Measurements from ENCODE around the gene RAPGEF4.

Gene RAPGEF4

DNA sequence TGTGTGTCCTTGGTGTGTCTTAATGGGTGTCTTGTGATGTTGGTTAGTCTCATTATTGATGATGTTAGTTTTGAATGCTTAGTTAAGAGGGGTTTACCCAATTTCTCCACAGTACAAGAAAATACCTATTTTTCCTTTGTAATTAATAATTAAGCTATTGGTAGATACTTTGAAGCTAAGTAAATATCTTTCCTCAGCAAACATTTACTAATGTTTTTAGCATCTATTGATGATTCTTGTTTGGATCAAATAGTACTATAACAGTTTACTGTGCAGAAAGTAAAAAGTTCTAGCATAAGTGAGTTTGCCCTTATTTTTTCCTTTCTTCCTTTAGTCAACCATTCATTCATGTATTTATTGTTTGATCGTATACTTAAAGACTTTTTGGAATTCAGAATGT, 359.1 kb downstream of the RAPGEF4 start:
- no peak for DNase-seq (ENCODE audit: low spot score)

DNA sequence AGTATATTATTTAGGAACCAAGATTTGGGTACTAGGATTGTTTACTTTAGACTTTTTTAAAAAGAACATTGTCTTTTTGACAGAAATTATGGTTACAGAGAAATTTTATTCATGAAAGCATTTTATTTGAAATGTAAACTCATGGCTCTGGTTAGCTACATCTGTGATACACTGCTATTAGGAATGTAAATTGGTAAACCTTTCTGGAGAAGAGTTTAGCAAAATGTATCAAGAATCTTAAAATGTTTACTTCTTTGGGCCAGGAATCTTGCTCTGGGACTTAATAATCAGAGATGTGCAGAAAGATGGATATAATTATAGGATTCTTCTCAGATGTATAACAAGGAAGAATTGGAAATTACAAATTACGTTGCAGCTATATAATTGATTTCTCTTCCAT, 359.7 kb downstream of the RAPGEF4 start:
- no peak for DNase-seq (ENCODE audit: low spot score)

DNA sequence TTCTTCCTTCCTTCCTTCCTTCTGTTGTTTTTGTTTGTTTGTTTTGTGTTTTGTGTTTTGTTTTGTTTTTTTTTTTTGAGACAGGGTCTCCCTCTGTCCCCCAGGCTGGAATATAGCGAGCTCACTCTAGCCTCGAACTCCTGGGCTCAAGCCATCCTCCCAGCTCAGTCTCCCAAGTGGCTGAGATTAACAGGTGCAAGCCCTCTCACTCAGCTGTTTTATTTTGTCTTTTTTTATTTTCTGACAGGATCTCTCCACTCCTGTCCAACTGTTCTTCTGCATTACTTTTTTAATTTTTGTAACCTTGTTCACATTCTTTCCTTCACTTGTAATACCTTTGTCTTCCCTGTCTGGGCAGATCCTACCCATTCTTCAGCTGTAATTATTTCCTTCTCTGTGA, 363.6 kb downstream of the RAPGEF4 start:
- DNase-seq (ENCODE audit: low spot score) = no peak

DNA sequence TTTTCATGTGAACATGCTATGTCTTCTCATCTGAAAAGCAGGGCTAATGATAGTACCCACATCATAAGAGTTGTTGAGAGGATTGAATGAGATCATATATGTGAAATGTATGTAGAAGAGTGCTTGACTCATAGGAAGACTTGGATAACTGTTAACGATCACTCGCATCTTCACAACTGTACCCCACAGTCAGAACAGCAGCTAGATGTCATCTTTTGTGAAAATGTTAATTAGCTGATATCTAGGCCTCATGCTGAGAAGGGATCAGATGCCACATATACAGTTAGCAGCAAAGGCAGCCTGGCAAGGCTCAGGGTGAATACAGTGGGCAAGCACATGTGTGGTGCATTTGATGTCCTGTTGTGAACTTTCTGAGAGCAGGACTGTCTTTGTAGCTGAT, 364.2 kb downstream of the RAPGEF4 start:
- no peak for DNase-seq (ENCODE audit: low spot score)

DNA sequence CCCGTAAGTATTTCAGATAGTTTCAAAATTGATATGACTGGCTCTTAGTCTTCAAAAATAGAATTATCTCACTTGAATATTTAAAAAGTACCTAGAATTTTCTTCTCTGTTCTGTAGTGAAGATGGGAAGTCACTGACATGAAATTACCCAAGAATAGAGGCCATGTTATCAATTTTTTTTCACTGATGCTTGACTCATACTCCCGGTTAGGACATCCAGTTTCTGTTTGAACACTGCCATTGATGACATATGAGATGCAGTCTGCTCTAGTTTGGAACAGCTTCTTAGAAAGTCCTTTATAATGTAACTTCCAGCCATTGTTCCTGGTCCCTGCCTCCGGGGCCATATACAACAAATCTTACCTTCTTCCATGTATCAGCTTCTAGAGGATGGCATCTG, 366.0 kb downstream of the RAPGEF4 start:
- DNase-seq (ENCODE audit: low spot score) = no peak
